B cell (primary cell): ENCODE results near the gene NPC2. TPM values are rescaled to one million over a fixed set of nuclear protein-coding genes. Genes with fewer than 3 reads are reported as not detected.

Experiments
- ATAC-seq: fragments of 200-7000 bp; cut with Tn5 transposase; one replicate; pipeline ENCODE4 v1.10.0; 2021; ENCODE audit warnings: low read depth, mild to moderate bottlenecking, moderate number of reproducible peaks, moderate library complexity
- CTCF ChIA-PET: fragments of 350-600 bp; sonication (Branson Sonifier 250); formaldehyde crosslinking; loops from one replicate; lab custom pipeline; 2021; ENCODE audit warnings: antibody characterized with exemption, inconsistent platforms; lab: Charles Lee
- POLR2A ChIA-PET: fragments of 350-600 bp; sonication (Branson Sonifier 250); formaldehyde crosslinking; loops from one replicate; lab custom pipeline; 2021; ENCODE audit warnings: antibody characterized with exemption; lab: Charles Lee
- DNase-seq: peaks from one replicate; pipeline ENCODE4 v3.0.0; 2013
- H2AFZ ChIP-seq: 2 replicates; pipeline ENCODE4 v1.6.1; 2012; ENCODE audit warnings: mild to moderate bottlenecking, low read depth, low read length; ENCODE audit not compliant: insufficient read depth, poor library complexity, severe bottlenecking
- H3K27ac ChIP-seq, 2 donors: 1 replicate in 1 of 2; 2 replicates in 1 of 2; pipeline ENCODE4 v1.5.1; 2012 to 2013; ENCODE audit warnings: low read length in 2 of 2, mild to moderate bottlenecking in 2 of 2, moderate library complexity in 1 of 2
- H3K27me3 ChIP-seq, 4 experiments: fragments of 200-600 bp in 1 of 4; sonication (generic) in 1 of 4; replicated peaks in 1 of 4; 1 replicate in 2 of 4; 2 replicates in 2 of 4; pipeline versions ENCODE4 v1.6.1 to v1.7.0; 2013 to 2016; ENCODE audit warnings: low read length in 3 of 4, mild to moderate bottlenecking in 2 of 4, mixed read lengths in 1 of 4, moderate library complexity in 1 of 4; ENCODE audit not compliant: insufficient read depth in 4 of 4, control insufficient read depth in 3 of 4; ENCODE audit errors: control extremely low read depth in 1 of 4
- H3K36me3 ChIP-seq, 2 experiments: replicated peaks in 1 of 2; 1 replicate in 1 of 2; 2 replicates in 1 of 2; pipeline versions ENCODE4 v1.6.1 to v1.7.1; 2013; ENCODE audit warnings: low read length in 1 of 2; ENCODE audit not compliant: insufficient read depth in 2 of 2, control insufficient read depth in 1 of 2; ENCODE audit errors: control extremely low read depth in 1 of 2, extremely low read depth in 1 of 2
- H3K4me1 ChIP-seq, 2 donors: fragments of 200-600 bp in 1 of 2; sonication (generic) in 1 of 2; 1 replicate in 1 of 2; 2 replicates in 1 of 2; pipeline versions ENCODE4 v1.5.1 to v1.6.1; 2013 to 2017; ENCODE audit warnings: low read length in 2 of 2; ENCODE audit not compliant: control insufficient read depth in 2 of 2, insufficient read depth in 2 of 2
- H3K4me2 ChIP-seq: replicated peaks from 2 replicates; pipeline ENCODE3; 2012; ENCODE audit warnings: mild to moderate bottlenecking, low read depth, low read length; ENCODE audit not compliant: poor library complexity, severe bottlenecking
- H3K4me3 ChIP-seq, 5 experiments: fragments of 200-600 bp in 1 of 5; sonication (generic) in 1 of 5; 1 replicate in 3 of 5; 2 replicates in 2 of 5; pipeline versions ENCODE4 v1.5.1 to v1.7.0; 2011 to 2016; ENCODE audit warnings: low read length in 4 of 5, mild to moderate bottlenecking in 4 of 5, low read depth in 2 of 5, control low read depth in 1 of 5, moderate library complexity in 1 of 5; ENCODE audit not compliant: insufficient read depth in 1 of 5; ENCODE audit errors: control extremely low read depth in 1 of 5, extremely low read depth in 1 of 5
- H3K79me2 ChIP-seq: fragments of 200-600 bp; sonication (generic); one replicate; pipeline ENCODE4 v1.6.0; 2016; ENCODE audit warnings: low read length; ENCODE audit not compliant: control insufficient read depth, insufficient read depth
- H3K9ac ChIP-seq: fragments of 200-600 bp; sonication (generic); 2 replicates; pipeline ENCODE4 v1.6.1; 2017; ENCODE audit warnings: mild to moderate bottlenecking, low read length, moderate library complexity
- H3K9me3 ChIP-seq, 3 donors: one replicate each; pipeline versions ENCODE4 v1.6.1 to v1.7.1; 2013; ENCODE audit warnings: low read length in 2 of 3; ENCODE audit not compliant: control insufficient read depth in 2 of 3, insufficient read depth in 1 of 3; ENCODE audit errors: control extremely low read depth in 1 of 3
- H4K20me1 ChIP-seq: 2 replicates; pipeline ENCODE4 v1.6.0; 2012; ENCODE audit warnings: mild to moderate bottlenecking, low read length; ENCODE audit not compliant: insufficient read depth, control insufficient read depth, poor library complexity, severe bottlenecking
- H3K27ac Mint-ChIP-seq: one replicate; pipeline ENCODE4 v1.8.0; 2021; ENCODE audit warnings: mixed read lengths
- H3K27me3 Mint-ChIP-seq: one replicate; pipeline ENCODE4 v1.8.0; 2021; ENCODE audit warnings: mixed read lengths
- H3K4me1 Mint-ChIP-seq: one replicate; pipeline ENCODE4 v1.8.0; 2021; ENCODE audit warnings: mixed read lengths
- H3K4me3 Mint-ChIP-seq: one replicate; pipeline ENCODE4 v1.8.0; 2021; ENCODE audit warnings: mixed read lengths
- H3K9me3 Mint-ChIP-seq: one replicate; pipeline ENCODE4 v1.8.0; 2022; ENCODE audit warnings: mixed read lengths; ENCODE audit not compliant: insufficient read depth
- EZH2 ChIP-seq: IDR thresholded peaks from 2 replicates; pipeline ENCODE4 v1.6.1; 2012; ENCODE audit warnings: borderline replicate concordance, low read depth, mild to moderate bottlenecking, moderate library complexity, low read length; ENCODE audit not compliant: insufficient read depth, poor library complexity, severe bottlenecking
- WGBS: methylation state at CpG from one replicate; pipeline ENCODE4 v1.1.5; 2013; ENCODE audit warnings: missing lambda C conversion rate; ENCODE audit not compliant: insufficient coverage; 5-methylcytosine and 5-hydroxymethylcytosine counted together
- intact Hi-C: fragments of 100-400 bp; cut with micrococcal nuclease; formaldehyde crosslinking; loops from one replicate; pipeline ENCODE4 v1.10.0; 2022
- polyA plus RNA-seq: library from polyadenylated mRNA; depleted of rRNA; stranded (reverse); fragments of >200 nt; gene quantifications from 2 replicates; pipeline ENCODE4 v1.2.3, GENCODE V29; 2012
- total RNA-seq, 2 donors: library from RNA; stranded (reverse); fragments of 120-200 nt in 1 of 2; gene quantifications; 1 replicate in 1 of 2; 2 replicates in 1 of 2; pipeline versions ENCODE4 v1.2.3 to v1.2.4, GENCODE V29; 2013 to 2022
- TF ChIP-seq, protein P1 (sequence below): fragments of 200-600 bp; IDR thresholded peaks from one replicate; pipeline ENCODE4 v1.8.0; 2022; ENCODE audit warnings: antibody characterized with exemption, mild to moderate bottlenecking

NPC2 gene
- total and polyA plus RNA-seq, 2 donors (not counting 1 experiment from before 2014, with no cell fraction given) = 93.8 to 154 TPM

DNA sequence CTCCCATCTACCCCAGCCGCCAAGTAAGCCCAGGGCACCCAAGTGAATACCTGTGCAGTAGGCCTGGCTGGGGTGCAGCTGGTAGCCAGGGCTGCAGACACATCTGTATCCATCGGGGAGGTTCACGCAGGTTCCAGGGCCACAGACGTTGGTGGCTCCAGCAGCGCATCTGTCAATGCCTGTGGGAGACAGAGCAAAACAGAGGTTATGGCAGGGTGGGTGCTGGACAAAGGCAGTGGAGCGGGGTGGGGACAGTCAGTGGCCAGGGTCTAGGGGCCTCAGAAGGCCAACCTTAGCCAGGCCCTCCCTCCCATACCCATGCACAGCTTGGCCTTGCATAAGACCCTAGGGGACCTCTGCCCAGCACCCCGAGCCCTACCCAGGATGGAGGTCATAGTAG is 29.6 kb upstream of the NPC2 start:
- TF ChIP-seq EZH2 = no peak
- TF ChIP-seq, protein P1, sequence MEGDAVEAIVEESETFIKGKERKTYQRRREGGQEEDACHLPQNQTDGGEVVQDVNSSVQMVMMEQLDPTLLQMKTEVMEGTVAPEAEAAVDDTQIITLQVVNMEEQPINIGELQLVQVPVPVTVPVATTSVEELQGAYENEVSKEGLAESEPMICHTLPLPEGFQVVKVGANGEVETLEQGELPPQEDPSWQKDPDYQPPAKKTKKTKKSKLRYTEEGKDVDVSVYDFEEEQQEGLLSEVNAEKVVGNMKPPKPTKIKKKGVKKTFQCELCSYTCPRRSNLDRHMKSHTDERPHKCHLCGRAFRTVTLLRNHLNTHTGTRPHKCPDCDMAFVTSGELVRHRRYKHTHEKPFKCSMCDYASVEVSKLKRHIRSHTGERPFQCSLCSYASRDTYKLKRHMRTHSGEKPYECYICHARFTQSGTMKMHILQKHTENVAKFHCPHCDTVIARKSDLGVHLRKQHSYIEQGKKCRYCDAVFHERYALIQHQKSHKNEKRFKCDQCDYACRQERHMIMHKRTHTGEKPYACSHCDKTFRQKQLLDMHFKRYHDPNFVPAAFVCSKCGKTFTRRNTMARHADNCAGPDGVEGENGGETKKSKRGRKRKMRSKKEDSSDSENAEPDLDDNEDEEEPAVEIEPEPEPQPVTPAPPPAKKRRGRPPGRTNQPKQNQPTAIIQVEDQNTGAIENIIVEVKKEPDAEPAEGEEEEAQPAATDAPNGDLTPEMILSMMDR = no peak
- 95% methylated on average over 7 of the region's 7 CpGs for WGBS

DNA sequence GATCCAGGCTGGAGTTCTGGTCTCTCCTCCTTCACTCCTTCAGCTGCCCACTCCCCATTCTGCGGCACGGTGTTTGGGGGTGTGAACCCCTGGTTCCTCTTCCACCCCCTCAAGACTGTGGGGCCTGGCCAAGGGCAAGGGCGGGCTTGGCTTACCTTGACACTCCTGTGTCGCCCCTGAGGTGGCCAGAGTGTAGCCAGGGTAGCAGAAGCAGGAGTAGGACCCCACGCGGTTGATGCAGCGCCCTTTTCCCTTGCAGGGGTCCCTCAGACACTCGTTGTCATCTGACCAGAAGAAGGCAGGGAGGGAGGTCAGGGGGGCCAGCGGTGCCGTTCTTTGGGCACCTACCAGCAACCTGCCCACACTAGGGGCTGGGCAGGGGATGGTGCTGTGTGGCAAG is 28.7 kb upstream of the NPC2 start:
- peaks cover 7 to 10% of the 10 kb centered on the region in 2 donors for H3K4me1 ChIP-seq
- TF ChIP-seq EZH2 = no peak
- TF ChIP-seq, protein P1 = no peak
- H3K4me1 Mint-ChIP-seq = peaks cover 15% of the 10 kb centered on the region
- ATAC-seq (no peak), DNase-seq (no peak)
- H3K27ac Mint-ChIP-seq = no peak overlapping the region
- no peaks in the 10 kb centered on the region for H4K20me1 ChIP-seq
- no peak overlapping the region for H3K9ac ChIP-seq
- ChIA-PET CTCF (no interaction called here), POLR2A (no interaction called here)
- no peaks in the 10 kb centered on the region for H3K27me3 ChIP-seq
- H3K79me2 ChIP-seq = no peaks in the 10 kb centered on the region
- no peak overlapping the region for H3K4me2 ChIP-seq
- peaks cover 22% of the 10 kb centered on the region for H3K27me3 Mint-ChIP-seq
- no peak overlapping the region for H2AFZ ChIP-seq
- no peak overlapping the region for H3K4me3 ChIP-seq
- no peak overlapping the region for H3K4me3 Mint-ChIP-seq
- H3K36me3 ChIP-seq = no peaks in the 10 kb centered on the region
- H3K9me3 ChIP-seq = no peaks in the 10 kb centered on the region
- no peaks in the 10 kb centered on the region for H3K9me3 Mint-ChIP-seq
- WGBS = 94% methylated on average over 7 of the region's 10 CpGs
- intact Hi-C loops = no loop called here
- H3K27ac ChIP-seq = no peak overlapping the region

More for the DNA sequence above, 29.6 kb upstream of the NPC2 start:
- Mint-ChIP-seq H3K27ac (no peak overlapping the region), H3K4me1 (peaks cover 15% of the 10 kb centered on the region), H3K4me3 (no peak overlapping the region), H3K9me3 (no peaks in the 10 kb centered on the region), H3K27me3 (peaks cover 22% of the 10 kb centered on the region)
- Histone ChIP-seq H3K4me2 (no peak overlapping the region), H3K4me1 (peaks cover 7 to 10% of the 10 kb centered on the region in 2 donors), H2AFZ (no peak overlapping the region), H3K79me2 (no peaks in the 10 kb centered on the region), H3K9ac (no peak overlapping the region), H3K9me3 (no peaks in the 10 kb centered on the region), H3K4me3 (no peak overlapping the region), H3K36me3 (no peaks in the 10 kb centered on the region), H3K27me3 (no peaks in the 10 kb centered on the region), H4K20me1 (no peaks in the 10 kb centered on the region), H3K27ac (no peak overlapping the region)
- intact Hi-C loops = no loop called here
- POLR2A ChIA-PET = no interaction called here
- ATAC-seq (no peak), DNase-seq (no peak)
- CTCF ChIA-PET = no interaction called here
